Fibroblast of pulmonary artery (primary cell): ENCODE measurements around the gene PRDM16.

ENCODE experiments used
- DNase-seq: peaks from one replicate; pipeline ENCODE4 v3.0.0-alpha.2; 2010; ENCODE audit warnings: low read depth
- H3K4me3 ChIP-seq: replicated peaks from 2 replicates; pipeline ENCODE4 v1.5.1; 2011; ENCODE audit warnings: low read depth, mild to moderate bottlenecking, control low read depth, low read length, moderate library complexity
- CTCF ChIP-seq: IDR thresholded peaks from 2 replicates; pipeline ENCODE4 v1.5.1; 2011; ENCODE audit warnings: mild to moderate bottlenecking, control low read depth, low read length, inconsistent platforms; ENCODE audit errors: missing control alignments

PRDM16 gene

DNA sequence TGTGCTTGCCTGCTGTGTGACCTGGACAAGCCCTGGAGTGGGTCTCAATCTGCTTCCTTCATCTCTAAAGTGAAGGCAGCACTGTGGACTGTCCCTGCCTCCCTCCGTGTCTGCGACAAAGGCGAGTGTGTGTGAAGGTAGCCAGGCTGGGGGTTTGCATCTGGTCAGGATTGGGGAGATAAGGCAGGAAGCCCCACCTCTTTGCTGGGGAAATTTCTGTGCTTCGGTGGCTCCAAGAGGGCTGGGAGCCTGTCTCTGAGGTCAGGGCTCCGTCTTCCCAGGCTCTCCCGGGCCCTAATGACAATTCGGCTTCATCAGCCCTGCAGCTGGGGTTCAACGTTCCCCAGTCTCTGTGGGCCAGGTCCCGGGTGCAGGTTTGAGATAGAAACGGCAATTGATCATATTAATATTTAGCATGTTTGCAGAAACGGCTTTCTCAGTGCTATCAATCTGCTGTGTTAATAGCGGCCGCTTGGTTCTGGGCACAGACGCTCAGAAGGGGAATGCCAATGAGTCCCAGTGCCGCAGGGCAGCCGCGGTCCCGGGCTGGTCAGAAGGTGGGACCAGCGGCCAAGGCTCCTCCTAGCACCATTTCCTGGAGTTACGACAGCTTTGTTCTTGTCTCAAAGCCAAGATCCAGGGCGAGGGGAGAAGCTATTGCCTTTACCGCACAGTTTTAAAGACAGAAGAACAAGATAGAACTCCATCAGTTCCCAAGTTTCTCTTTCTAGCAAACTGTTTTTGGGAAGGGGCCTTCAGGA is 105.7 kb downstream of the PRDM16 start:
- no peak overlapping the region for H3K4me3 ChIP-seq
- DNase-seq, result peak; percentile 53
- TF ChIP-seq CTCF, result no peak

DNA sequence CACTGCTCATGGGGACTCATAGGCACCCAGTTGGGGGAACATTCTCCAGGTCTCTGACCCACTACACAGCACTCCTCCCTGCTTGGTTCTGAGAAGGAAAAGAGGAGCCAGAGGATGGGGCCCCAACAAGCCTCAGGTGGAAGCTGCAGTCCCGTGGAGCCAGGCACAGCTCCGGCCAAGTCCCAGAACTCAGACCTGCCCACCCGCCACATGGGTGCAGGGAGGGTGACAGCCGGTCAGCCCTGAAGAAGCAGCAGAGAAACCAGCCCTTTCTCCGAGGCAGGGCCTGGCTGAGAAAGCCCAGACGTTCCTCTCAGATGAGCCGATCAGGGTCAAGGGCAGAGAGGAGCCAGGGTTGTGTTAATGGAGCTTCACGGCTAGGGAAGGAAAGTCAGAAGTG is 106.5 kb downstream of the PRDM16 start:
- no peak overlapping the region for H3K4me3 ChIP-seq
- DNase-seq, result no peak
- TF ChIP-seq CTCF, result no peak

DNA sequence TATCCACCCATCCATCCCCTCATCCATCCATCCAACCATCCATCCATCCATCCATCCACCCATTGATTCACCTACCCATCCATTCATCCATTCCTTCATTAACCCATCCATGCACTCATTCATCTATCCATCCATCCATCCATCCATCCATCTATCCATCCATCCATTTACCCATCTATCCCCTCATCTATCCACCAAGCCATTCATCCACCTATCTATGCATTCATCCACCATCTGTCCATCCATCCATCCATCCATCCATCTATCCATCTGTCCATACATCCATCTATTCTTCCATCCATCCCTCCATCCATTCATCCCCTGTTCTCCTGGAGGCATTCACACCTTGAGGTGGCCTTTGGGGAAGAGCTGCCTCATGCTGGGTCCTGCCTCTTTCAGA is 107.0 kb downstream of the PRDM16 start:
- TF ChIP-seq CTCF, result no peak
- no peak for DNase-seq
- no peak overlapping the region for H3K4me3 ChIP-seq

GRCh38 chr1:3176820-3177219 is 107.8 kb downstream of the PRDM16 start:
- no peak overlapping the region for H3K4me3 ChIP-seq
- no peak for DNase-seq
- no peak for TF ChIP-seq CTCF

- DNase-seq, result no peak
- no peak overlapping the region for H3K4me3 ChIP-seq
- TF ChIP-seq CTCF, result no peak
Observed at GRCh38 chr1:3178279-3178678, 109.3 kb downstream of the PRDM16 start.

DNA sequence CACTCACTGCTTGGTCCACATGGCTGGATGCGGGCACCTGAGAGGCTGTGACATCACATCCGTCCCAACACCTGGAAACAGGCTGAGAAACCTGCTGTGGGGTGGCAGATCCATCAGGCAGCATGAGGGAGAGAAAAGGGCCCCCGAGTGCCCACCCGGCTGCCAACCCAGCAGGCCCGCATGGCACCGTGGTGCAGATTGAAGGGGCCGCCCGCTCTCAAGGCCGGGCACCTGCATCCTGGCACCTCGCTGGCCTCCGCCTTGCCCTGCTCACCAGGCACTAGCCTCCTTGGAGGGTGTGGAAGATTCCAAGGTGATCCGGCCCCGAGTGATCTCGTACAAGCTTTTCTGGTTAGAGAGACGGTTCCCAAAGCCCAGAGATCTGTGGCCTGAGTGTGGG is 110.5 kb downstream of the PRDM16 start:
- no peak overlapping the region for H3K4me3 ChIP-seq
- TF ChIP-seq CTCF, result no peak
- DNase-seq, result no peak

DNA sequence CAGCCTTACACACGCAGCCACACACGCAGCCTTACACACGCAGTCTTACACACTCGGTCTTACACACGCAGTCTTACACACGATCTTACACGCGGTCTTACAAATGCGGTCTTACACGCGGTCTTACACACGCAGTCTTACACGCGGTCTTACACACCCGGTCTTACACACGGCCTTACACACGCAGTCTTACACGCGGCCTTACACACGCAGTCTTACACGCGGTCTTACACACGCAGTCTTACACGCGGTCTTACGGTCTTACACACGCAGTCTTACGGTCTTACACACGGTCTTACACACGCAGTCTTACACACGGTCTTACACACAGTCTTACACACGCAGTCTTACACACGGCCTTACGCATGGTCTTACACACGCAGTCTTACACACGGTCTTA is 111.9 kb downstream of the PRDM16 start:
- TF ChIP-seq CTCF, result no peak
- DNase-seq, result no peak
- H3K4me3 ChIP-seq, result no peak overlapping the region
